GM12872 (cell line): ENCODE measurements around the gene COL4A1.

Source experiments
- TF ChIP-seq, protein P1 (sequence below): IDR thresholded peaks from 3 replicates; pipeline ENCODE4 v1.5.1; 2011; ENCODE audit warnings: low read depth, mild to moderate bottlenecking, low read length, moderate library complexity; ENCODE audit not compliant: insufficient read depth

COL4A1 gene

DNA sequence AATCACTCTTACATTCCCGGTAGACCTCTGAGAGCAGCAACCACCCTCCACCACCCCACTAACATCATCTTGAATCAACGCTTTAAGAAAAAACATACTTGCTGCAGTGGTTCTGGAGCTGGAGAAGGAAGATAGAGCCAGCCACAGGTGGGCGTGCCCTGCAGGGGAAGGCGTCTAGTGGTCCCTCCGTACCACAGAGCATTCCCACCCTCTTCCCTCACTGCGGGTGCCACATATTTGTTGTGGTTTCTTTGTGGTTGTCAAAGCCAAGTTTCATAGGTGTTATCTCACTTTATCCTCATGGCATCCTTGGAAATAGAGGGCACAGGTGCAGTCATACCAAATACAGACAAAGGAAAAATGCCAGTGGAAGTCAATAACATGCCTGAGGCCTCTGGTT lies 22.3 kb upstream of the COL4A1 start:
- TF ChIP-seq, protein P1, sequence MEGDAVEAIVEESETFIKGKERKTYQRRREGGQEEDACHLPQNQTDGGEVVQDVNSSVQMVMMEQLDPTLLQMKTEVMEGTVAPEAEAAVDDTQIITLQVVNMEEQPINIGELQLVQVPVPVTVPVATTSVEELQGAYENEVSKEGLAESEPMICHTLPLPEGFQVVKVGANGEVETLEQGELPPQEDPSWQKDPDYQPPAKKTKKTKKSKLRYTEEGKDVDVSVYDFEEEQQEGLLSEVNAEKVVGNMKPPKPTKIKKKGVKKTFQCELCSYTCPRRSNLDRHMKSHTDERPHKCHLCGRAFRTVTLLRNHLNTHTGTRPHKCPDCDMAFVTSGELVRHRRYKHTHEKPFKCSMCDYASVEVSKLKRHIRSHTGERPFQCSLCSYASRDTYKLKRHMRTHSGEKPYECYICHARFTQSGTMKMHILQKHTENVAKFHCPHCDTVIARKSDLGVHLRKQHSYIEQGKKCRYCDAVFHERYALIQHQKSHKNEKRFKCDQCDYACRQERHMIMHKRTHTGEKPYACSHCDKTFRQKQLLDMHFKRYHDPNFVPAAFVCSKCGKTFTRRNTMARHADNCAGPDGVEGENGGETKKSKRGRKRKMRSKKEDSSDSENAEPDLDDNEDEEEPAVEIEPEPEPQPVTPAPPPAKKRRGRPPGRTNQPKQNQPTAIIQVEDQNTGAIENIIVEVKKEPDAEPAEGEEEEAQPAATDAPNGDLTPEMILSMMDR: no peak

DNA sequence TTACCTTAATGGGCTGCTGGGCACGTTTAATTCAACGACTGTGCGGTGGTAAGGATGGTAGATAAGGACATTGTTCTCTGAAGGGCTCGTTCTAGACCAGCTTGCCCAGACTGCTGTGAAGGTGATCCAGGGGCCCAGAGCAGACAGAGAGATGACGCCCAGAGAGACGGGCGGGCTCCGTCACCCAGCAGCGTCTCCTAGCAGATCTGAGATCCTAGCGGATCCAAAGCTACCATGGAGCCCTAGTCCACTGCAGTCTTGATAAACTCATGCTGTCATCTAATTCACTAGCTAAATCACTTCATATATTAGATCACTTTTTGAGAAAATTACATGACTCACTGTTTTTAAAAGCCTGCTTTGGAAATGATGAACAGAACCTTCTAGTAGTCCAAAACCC lies 21.6 kb upstream of the COL4A1 start:
- TF ChIP-seq, protein P1: no peak

DNA sequence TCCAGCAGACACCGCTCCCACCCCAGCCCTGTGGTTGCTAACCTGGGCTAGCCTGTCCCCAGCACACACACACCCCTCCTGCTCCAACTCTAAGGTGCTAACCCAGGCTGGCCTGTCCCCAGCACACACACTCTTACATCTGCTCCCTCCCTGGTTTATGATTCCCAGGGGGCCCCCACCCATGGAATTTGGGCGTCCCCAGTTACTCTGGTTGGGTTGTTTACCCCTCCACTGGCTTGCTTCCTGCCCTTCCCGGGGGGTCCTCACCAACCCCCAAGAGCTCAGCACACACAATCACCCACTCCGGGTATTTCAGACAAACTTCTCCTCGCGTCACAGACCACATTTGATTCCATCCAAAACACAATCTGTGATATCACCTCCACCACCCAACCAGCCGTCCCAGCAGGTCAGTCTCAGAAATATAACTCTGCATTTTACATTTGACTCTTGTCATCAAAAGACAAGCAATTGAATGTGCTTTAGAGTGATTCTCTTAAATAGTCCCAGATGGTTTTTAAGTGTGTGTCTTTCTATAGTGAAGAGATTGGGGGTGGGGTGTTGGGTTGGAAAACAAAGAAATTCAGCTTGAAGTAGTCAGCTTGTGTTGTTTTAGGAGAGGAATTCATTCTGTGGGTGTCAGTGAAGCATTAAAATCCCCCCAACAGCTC lies 20.2 kb upstream of the COL4A1 start:
- TF ChIP-seq, protein P1: no peak

DNA sequence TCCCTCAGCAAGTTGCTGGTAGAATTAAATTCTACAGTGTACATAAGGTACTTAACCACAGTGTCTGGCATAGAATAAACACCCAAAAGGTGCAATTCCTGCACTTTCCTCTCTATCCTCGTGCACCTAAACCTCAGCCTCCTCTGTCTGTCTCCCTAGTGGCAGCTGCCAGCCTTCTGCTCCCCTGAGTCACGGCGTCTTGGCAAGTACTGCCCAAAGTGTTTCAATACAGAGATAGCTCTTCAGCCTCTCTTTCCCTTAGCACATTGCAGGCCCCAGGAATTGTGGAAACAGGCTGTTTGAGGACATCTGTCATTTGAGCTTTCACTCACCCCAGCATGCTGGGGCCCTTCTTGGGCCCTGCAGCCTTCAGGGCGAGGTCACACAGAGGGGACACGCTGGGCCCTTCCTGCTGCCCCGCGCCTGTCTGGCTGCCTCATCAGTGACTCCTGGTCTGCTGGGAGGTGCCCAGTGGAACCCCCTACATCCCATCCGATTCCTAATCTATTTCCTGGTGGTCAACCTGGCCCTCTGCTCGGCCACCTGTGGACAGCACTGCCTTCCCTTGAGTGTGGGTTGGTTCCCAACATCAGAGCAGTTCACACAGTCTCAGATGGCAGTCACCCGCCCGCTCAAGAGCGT lies 19.4 kb upstream of the COL4A1 start:
- TF ChIP-seq, protein P1: no peak

DNA sequence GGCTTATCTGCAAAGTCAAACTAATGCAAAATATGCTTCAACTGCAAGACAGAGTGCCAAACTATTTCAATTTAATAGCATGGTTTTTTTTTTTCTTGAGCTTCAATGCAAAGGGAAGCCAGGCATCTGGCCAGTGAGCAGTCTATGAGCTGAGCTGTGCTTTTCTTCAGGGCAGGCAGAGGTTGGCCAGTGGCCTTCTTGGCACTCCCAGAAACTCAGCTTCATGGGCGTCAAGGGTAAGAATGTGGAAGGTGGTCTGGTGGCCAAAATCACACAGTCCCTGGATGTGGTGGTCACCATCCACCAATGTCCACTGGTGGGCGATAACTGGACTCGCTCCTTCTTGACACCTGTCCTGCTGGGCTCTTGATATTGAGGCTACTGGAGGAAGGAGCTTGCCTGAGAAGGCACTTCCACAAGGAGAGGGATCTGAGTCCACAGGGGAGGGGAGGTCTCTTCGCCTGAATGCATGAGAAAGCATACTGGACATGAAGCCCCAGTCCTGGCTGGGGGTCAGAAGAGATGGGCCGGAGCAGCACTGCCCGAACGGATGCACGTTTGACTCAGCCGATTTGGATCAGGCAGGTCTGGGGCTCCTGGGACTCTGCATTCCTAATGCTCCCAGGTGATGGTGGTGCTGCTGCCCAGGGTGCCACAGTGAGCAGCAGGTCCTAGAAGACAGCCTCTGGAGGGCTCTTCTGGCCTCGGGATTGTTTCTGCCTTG lies 17.2 kb upstream of the COL4A1 start:
- TF ChIP-seq, protein P1: no peak

DNA sequence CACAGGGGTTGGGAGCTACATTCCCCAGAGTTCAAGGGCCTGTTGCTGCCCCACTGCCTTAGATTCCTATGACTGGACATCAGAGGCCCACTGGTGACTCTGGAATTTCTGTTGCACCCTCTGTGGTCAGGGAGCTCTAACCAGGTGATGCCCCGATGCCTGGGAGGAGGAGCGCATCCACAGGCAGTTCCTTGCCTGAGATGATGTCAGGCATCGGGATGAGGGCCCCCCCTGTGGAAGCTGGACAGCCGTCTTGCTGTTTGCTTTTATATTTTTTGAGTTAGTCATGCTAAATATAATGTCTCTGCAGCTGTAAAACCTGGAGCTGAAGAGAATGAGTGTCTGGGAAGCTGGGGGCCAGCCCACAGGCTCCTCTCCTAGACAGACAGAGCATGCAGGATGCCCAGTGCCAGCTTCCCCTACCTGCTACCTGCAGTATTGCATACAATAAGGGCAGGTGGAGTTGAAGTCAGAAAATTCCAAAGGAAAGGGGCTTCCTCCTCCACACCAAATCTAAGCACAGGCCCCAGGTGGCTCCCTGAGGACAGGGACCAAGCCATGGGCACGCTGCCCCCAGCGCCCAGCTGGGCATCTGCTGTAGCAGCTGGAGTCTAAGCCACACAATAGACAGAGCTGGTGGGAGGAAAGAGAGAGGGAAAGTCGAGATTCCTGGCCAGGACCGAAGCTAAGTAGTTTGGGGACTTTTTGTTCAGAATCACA lies 16.4 kb upstream of the COL4A1 start:
- TF ChIP-seq, protein P1: no peak

DNA sequence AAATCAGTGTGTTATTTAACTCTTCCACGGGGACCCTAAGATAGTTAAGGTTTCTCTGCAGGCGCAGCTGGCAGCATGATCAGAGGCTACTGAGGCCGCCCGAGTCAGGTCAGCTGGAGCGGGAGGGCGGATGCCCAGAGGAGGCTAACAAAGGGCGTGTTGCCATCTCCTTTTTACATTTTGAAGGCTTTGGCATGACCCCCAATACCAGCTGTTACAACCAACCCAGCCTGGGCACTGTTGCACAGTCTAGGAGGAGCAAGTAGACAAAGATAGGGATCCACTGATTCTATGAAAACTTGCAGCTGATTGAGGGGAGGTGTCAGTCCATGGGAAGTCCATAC lies 15.8 kb upstream of the COL4A1 start:
- TF ChIP-seq, protein P1: no peak
